MM.1S (cell line): Measurements from ENCODE around the gene SEMA3A.

Source experiments
- EZH2 ChIP-seq: fragments of 300-600 bp; sonication (generic); optimal IDR thresholded peaks from 2 replicates; pipeline ENCODE3; 2017; ENCODE audit warnings: low read depth, mild to moderate bottlenecking, antibody characterized with exemption, low read length, mixed read lengths
- TF ChIP-seq, protein P1 (sequence below): fragments of 300-600 bp; sonication (generic); IDR thresholded peaks from 2 replicates; pipeline ENCODE4 v1.5.1; 2016; ENCODE audit warnings: antibody characterized with exemption, low read length, mixed read lengths

DNA sequence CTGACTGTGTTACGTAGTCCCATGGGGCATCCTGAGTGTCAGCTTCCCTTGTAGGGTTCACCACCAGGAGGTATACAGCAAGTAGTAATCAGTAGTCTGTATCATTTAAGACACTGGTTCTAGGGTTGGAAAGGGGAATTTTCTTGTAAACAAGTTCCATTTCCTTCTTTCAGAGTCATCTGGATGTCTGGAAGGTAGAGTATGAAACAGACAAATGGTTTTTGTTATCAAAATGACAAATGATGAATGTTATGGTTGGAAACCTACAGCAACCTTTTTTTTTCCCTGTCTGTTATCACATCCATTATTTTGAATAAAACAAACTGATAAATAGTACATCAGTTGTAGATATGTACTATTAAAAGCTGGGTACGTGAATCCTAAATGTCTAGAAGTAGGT lies 19.1 kb downstream of the SEMA3A start:
- TF ChIP-seq, protein P1, sequence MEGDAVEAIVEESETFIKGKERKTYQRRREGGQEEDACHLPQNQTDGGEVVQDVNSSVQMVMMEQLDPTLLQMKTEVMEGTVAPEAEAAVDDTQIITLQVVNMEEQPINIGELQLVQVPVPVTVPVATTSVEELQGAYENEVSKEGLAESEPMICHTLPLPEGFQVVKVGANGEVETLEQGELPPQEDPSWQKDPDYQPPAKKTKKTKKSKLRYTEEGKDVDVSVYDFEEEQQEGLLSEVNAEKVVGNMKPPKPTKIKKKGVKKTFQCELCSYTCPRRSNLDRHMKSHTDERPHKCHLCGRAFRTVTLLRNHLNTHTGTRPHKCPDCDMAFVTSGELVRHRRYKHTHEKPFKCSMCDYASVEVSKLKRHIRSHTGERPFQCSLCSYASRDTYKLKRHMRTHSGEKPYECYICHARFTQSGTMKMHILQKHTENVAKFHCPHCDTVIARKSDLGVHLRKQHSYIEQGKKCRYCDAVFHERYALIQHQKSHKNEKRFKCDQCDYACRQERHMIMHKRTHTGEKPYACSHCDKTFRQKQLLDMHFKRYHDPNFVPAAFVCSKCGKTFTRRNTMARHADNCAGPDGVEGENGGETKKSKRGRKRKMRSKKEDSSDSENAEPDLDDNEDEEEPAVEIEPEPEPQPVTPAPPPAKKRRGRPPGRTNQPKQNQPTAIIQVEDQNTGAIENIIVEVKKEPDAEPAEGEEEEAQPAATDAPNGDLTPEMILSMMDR = no peak
- TF ChIP-seq EZH2 = no peak
